ENCODE results near the gene CHST11.

CHST11 gene

DNA sequence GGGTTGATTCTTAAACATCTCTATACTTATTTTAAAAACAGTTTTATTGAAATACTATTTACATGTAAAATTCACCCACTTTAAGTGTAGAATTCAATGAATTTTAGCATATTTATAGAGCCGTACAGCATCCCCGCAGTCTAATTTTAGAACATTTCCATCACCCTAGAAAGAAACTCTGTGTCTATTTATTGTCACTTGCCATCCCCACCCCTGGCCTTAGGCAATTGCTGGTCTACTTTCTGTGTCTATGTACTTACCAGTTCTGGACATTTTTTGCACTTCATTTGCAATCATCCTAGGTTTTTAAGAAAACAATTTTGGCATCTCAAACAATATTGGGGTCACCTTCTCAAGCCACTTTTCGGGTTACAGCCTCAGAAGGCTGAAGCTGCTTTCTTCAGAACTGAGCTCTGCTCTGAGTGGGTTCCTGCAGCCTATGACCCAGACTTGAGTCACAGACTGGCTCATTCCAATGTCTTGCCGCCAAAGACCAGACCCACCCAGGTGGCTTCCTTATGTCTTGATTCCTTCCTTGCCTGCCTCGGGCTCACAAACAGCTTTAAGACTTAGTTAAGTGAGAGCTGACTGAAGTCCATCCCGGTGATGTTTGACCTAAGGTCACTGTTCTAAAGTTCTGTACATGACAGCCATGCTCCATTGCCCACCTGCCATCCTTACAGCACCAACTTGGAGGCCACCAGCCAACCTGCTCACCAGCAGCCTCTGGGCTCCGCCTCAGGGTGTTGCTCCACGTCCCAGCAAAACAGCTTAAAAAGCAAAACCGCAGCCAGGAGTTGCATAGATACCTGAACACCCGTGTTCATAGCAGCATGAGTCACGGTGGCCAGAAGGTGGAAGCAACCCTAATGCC lies 131.5 kb downstream of the CHST11 start:
- DNase-seq: no peak

DNA sequence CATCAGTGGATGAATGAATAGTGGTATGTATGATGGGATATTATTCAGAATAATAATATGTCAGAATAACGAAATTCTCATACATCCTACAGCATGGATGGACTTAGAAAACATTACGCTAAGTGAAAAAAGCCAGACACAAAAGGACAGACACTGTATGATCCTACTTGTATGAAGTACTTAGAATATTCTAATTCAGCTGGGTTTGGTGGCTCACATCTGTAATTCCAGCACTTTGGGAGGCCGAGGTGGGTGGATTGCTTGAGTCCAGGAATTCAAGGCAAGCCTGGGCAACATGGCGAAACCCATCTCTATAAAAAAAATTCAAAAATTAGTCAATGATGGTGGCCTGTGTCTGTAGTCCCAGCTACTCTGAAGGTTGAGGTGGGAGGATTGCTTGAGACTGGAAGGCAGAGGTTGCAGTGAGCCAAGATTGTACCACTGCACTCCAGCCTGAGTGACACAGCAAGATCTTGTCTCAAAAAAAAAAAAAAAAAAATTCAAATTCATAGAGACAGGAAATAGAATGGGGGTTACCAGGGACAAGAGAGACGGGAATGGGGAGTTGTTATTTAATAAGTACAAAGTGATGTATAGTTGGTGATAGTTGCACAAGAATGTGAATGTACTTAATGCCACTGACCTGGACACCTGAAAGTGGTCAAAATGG lies 132.3 kb downstream of the CHST11 start:
- DNase-seq: no peak

DNA sequence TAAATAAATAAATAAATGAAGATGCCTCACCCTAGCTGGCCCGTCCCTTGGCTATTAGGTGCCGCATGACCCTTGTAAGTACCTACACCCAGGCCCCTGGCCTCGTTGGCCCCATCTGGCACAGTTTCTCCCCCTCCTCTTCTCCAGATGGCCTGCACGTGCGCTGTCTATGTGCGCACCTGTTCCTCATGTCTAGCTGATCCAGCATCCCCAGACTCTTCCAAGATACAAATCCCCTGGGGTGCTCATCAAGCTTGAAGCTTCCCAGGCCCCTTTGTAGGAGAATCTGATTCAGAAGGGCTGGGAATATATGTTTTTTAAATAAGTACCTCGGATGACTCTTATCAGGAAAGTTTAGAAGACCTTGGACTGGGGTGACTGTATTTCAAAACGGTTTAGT lies 133.3 kb downstream of the CHST11 start:
- no peak for DNase-seq

DNA sequence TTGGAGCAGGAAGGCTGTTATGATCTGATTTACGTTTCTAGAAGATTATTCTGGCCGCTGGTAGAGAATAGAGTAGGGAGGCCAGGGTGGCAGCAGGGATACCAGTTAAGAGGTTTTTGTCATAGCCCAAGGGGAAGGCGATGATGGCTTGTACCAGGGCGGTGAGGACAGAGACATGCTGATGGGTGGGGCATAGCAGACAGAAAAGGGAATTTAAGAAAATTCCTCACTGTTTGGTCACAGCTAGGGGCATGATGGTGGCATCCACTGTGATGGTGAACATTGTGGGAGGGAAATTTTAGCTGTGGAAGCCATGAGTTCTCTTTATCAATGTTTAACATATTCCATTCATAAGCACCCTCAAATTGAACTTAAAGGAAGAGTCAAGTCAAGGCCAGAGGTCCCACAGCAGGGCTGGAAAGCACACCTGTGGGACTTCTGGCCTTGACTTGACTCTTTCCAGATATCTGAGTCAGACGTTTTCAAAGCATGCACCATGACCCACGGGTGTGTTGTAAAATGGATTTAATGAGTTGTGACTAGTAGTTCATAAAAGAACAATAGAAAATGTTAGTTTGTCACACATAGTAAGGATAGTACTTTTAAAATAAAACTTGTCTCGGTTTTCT lies 134.6 kb downstream of the CHST11 start:
- no peak for DNase-seq

DNA sequence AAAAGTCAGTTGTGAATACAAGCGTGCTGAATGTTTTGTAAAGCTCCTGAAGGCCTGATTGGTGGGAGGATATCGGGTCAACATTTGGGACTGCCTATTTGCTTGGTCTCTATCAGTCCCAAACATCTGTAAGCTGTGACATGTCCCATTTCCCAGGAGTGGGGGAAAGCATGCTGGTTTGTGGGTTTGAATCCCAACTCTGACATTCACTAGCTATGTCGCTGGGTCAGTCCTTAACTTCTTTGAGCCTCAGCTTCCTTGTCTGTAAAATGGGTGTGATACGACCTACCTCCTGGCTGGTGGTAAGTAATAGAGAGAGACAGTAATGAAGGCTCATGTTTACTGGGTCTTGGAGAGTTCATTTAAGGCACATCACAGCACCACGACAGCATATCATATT lies 136.7 kb downstream of the CHST11 start:
- DNase-seq: no peak

DNA sequence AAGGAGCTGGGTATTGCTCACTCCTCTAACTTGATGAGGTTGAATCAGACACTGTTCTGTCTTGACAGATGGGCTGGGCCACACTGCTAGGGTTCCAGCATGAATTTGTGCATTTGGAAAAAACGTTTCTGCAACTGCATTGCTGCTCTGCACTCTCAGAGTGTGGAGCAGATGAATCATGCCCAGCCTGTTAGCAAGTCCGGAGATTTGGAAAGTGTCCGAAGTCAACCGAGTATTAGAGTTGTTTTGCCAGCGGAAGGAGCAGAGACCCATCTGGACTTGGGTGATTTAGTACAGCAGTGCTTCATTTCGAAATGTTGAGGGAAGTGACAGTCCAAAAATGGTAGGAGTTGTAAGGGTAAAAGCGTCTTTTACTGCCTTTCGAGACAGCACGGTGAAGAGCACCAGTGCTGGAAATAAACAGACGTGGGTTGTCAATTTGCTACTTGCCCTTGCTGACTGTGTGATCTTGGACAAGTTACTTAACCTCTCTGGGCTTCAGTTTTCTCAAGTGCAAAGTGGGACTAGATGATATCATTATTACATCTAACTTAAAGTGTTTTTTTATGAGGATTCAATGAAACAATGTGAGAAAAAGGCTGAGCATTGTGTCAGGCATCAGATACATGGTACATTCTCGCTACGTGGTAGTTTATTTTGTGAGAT lies 139.5 kb downstream of the CHST11 start:
- DNase-seq: no peak

DNA sequence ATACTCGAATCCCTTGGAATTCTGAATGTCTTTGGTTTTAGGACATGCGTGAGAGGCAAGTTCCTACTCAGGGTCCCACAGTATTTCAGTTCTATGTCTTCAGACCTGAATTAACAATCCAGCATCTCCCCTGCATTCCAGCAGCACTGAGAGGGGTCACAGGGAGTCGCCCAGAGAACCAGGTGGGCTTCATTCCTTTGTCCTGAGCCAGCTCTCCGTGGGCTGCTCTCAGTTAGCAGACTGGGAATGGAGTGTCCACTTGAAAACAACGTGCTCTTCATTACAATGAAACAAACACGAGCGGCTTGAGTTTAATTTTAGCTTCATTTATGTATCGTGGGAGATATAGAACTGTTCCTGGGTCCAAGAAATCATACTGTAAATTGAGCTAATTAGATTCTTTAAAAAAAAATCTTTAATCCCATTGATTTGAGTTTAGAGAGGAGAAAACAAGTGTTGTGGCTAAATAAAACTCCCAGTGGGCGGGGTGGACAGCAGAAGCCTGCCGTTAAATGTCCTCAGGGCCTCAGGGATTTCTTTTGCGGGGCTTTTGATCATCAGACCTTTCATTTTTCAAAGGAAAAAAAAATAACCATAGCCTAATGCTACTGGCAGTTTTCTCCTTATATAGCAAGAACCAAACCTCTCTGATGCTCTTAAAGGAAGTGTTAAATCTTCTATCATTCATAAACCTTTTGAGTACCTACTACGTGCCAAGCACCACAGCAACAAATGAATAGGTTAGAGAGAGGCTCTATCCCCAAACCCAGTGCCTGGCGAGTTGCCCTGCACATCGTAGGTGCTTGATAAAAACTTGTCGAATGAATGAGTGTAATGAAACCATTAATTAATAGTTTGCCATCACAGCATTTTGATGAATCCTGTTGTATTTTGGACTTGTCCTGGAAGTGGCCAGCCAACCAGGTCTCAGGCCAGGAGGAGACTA lies 140.4 kb downstream of the CHST11 start:
- no peak for DNase-seq

DNA sequence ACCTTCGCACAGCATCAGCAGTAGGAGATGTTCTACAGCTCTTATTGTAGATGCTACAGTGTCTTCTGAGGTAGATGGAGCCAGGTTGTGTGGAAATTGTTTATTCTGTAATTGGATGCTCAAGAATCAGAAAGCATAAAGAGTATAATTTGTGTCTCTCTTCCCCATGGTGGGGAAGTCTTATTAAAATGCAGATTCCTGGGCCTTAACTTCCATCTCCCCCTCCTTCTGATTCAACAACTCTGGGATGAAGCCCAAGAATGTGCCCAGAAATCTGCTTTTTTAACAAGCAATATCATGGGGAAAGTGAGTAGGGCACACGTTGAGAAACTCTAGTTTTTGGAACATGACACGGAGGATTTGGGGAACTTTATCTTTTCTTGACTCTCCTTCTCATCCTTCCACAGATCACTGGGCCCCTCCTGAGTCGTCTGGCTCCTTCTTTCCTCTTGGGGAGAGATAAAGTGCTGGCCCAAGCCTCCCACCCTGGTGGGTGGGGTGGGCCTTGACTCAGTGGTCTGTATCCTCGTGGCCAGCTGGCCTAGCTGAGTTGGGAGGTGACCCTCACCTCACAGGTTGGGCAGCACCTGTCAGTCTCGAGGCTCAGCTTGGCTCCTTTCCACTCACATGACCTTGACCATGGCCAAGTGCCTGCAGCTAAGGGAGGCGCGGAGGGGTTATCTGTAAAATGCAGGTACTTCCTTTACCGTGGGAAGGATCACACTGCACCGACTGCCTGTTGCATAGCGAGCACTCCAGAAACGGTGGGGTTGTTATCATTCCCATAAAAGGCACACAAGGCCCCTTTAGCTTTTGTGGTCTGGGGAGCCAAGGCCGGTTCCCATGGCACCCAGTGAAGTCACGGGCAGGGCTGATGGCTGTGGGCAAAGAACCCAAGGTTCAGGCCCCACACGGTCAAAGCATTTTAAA lies 141.9 kb downstream of the CHST11 start:
- no peak for DNase-seq

DNA sequence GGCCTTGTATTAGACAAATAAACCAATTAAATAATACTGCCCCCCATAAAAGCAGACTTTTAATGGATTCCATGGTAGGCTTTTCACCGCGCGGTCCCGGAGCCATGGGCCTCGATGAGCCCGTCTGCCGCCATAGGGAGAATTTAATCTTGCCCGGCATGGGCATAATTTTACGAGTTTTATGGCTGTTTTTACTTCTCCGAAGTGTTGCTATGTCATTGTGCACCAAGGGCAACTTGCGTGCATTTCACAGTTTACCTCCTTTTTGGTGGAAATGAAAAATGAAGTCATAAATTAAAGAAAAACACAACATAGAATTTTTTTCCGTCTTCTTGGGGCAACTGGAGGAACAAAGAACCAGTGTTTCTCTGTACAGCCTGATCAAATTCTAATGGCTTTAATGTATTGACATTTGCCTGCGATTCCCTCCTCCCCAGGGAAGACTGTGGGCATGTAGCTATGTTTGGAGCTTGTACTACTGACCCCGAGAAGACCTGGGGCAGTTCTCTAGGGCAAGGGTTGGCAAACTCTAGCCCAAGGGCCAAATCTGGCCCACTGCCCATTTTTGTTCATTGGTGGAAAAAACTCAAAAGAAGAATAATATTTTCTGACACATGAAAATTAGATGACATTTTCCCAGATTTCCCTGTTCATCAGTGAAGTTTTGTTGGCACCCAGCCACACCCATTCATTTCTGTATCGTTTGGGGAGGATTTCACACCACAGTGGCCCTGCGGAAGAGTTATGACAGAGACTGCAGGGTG lies 142.7 kb downstream of the CHST11 start:
- no peak for DNase-seq

DNA sequence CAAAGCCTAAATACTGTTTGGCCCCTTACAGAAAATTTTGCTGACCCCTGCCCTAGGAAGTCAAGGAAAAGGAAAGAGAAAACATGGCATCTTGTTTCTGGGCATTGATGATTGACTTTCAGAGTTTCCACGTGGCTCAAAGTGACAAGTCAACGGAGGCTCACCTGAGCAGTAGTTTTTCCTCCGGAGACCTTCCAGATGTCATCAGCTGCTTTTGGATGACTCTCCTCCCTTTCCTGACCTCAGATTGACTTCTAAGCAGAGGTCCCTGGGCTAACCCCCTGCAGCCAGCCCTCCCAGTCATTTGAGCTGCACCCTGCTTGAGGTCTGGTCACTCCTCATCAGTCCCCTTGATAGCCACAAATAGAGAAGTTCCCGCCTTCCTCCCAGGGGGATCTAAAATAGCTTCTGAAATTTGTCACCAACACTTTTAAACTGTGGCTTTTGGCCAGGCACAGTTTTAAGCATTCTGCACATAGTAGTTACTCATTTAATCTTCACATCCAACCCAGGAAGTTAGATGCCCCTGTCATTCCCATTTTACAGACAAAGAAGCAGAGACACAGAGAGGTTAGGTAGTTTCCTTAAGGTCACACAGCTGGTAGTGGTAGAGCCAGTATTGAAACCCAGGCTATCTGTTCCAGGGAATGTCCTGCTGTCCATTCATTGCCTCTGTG lies 143.4 kb downstream of the CHST11 start:
- DNase-seq: no peak

DNA sequence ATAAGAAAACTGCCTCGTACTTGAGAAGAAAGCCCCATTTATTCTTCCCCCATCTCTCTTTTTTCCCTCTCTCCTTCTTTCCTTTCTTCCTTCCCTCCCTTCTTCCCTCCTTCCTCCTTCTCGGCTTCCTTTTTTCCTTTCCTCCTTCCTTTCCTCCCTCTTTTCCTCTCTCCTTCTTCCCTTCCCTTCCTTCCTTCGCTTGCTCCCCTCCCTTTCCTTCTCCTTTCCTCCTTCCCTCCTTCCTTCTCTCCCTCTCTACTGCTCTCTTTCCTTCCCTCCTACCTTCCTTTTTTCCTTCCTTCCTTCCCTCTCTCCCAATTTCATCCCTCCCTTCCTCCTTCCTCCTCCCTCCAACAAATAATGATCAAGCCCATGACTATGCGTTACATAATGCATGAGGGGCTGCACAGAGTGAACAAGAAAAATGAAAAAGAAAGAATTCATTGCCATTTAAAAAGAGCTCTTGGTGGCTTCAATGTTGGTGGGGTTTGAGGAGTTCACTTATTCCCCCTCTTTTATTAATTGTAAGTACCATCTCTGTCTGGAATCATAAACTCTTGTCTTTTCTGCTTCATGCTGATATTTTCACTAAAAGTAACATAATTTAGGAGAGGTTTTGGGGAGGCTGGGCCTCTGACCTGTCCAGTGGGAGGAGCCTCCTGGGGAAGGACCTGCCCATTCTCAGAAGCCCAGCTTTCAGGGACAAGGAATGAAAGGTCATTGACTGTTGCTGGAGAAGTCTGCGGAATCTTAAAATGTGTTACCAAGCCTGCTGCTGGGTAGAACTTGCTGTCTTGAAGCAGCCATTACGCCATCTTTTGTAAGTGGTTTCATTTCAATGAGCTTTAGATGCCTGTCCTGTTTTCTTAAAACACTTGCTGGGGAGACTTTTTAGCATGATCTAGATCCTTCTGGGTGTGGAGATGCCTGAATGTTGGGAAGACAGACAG lies 144.3 kb downstream of the CHST11 start:
- DNase-seq: no peak

DNA sequence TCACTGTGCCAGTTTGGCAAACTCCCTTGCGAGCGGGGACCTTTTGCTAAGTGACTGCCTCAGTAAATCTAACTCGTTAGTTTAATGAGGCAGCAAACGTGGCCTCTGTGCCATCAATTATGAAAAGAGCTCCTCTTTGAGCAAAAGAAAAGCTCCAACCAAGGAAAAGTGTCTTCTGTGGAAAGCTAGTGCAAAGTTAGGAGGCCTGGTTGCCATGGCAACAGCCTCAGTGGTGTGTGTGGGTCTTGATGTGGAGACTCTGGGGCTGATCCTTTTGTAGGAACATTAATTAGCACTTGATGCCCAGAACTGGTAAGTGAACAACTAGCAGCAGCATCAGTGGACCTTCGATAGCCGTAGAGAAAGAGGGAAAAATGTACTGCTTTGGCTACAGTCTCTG lies 145.7 kb downstream of the CHST11 start:
- no peak for DNase-seq

DNA sequence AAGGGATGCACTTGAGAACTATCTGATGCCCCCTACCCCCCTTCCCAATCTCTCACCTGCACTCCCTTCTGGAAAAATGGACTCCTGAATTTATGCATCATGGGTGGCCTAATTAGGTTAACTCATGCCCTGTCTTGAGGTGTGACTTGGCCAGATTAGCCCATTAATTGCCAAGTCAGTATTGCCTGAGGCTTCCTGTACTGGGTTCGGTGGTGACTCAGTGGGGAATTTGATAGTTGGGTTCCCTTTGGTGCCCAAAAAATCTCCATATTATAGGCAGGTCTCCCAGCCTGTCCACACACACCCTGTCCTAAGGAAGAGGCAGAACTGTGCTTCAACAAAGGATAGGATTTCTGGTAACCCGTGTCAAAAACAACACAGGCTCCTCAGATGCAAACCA lies 146.1 kb downstream of the CHST11 start:
- no peak for DNase-seq

DNA sequence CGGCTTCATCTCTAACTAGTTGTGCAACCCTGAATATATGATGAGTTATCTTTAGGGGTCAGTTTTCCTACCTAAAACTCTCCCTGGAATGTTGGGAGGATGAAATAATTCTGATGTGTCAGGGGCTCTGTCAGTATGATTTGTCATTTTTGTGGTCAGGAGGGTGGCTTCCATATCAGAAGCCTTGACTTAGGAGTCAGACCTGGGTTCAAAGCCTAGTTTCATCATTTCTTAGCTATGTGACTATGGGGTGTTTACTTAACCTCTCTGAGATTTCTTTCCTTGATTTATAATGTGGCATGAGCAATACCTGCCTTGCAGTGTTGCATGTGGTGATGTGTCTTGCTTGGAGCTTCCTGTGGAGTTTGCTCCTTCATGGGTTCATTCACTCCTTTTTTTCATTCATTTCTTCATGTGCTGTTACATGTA lies 146.8 kb downstream of the CHST11 start:
- DNase-seq: no peak

DNA sequence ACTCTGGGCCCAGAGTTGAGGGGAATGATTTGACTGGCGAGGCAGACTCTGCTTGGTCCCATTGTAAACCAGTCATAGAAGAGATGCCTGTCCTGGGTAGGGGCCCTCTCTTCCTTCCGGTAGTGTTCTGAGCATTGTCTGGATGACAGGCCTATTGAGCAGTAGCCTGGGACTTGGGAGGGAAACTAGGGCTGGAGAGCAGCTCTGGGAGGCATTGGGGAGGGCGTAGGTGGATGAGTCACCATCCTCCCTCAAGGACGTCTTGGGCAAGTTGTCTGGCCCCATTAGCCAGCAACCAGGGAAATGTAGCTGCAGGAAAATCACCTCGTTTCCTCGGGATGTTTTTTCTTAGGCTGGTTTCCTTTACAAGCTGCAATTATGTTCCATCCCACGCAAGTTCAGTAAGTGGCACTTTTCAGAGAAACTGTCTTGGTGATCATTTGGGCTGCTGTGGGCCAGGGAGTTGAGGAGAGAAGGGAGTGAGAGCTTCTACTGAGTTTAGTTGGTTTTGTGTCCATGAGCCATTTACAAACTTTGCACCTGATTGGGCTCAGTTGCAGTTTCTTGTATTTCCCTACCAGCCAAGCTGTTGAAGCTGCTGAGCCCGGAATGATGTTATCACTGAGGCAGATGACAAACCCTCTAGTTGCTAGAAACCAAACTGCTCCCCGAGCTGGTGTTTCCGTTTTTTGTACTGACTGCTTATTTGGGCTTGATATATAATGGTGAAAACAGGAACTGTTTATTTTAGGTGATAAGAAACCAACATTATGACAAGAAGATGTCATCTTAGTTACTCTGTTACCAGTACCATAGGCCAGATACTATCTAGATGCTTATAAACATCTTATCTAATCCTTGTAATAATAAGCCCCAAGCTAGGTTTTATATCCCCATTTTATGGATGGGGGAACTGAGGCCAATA lies 147.6 kb downstream of the CHST11 start:
- peak; percentile 59 to 67 for DNase-seq

DNA sequence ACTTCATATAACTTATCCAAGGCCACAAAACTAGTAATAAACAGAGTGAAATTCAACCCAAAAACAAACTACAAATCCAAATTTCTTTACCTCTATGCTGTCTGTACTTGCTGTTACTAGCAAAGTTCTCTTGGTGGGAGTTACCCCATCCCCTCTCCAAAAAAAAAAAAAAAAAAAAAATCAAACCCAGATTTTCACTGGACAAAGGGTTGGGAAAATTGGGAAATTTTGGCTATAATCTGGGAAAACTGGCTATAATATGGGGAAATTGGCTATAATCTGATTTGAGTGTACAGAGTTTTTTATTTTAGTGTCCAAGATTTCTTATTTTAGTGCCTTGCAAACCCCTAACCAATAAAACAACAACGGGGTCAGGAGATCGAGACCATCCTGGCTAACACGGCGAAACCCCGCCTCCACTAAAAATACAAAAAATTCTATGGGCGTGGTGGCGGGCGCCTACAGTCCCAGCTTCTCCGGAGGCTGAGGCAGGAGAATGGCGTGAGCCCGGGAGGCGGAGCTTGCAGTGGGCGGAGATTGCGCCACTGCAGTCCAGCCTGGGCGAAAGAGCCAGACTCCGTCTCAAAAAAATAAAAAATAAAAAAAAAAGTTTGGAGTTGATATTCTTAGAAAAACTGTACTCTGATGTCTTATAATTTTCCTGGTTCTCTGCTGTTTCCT lies 148.4 kb downstream of the CHST11 start:
- DNase-seq: no peak

DNA sequence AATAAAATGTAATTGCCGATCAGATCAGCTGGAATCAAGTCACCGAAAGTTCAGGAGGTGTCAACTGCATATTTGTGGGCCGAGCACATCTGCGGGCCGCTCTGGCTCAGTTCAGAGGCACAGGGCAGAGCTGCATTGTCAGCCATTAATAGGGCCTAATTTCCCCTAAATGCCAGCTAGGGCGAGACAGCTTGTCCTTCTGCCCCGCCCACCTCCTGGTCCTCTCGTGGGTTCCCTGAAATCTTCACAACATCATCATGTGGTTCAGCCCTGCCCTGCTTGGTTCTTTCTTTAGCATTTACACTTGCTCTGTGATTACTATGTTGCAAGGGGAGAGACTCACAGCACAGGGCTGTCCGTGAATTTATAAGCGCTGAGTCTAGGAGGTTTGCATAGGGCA lies 148.9 kb downstream of the CHST11 start:
- DNase-seq: peak in 1 of 2 donors; percentile 54

Data from CD4-positive, alpha-beta T cell treated with Interleukin-4 for 1 hour (primary cell).